Retina (tissue), 1 donor: ENCODE results near the gene TSC2.
"Not testable (repeated sequence)": the region's sequence is repeated elsewhere in the genome, so short reads cannot be mapped to it uniquely, and the experiment has no call there.

ENCODE experiments used
- DNase-seq: peaks from one replicate; pipeline ENCODE4 v3.0.0-alpha.2; 2016

The TSC2 gene

DNA sequence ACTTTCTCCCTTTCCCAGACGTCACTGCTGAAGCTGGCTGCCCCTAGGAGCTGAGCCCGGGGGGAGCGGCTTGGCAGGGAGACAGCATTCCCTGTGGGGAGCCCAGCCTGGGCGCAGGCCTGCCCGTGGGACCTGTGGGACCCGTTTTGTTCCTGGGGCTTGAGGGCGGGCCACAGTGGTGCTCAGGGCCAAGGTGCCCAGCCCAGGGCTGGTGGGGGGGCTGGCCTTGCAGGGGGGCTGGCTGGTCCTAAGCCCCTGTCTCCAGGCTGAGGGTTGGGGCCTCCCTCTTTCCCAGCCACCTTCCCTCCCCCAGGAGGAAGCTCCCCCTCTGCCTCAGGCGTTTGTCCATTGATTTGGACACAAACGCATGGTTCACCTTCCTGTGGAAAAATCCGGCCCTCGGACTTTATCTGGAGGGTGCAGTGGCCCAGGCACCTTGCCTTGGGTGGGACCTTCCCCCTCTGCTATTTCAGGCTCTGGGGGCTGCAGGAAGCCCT, 16.7 kb upstream of the TSC2 start:
- DNase-seq = no peak

DNA sequence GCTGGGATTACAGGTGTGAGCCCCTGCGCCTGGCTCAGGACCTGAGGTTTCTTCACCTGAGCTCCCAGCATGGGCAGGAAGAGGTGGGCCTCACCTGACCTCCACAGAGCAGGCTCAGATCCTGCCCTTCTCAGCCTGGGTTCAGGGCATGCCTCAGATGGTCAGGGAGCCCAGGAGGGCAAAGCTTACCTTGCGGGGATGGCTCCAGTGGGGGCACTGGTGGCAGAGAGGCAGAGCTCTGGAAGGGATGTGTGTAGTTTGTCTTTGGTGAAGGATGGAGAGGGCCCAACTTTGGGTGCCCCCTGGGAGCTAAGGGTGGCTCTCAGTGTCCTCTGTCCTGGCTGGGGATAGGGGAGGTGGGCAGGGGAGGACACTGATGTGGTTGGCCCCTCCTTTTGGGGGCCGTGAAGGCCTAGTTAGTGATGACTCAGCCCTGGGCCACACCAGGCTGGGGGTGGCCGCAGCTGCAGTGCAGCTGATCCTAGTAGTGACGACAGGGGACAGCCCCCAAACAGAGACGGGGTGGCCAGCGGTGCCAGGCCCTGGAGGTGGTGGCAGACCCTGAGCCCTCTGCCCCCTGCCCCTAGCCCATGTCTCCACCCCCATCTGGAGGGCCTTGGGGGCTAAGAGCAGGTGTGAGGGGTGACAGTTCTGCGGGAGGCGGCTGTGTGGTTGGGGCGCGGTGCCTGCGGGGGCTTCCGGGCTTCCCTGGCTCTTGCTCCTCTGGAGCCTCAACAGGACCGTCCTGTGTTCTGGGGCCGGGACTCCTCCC, 15.3 kb upstream of the TSC2 start:
- DNase-seq = no peak

GRCh38 chr16:2033057-2033908, 14.5 kb upstream of the TSC2 start:
- peak; percentile 56 for DNase-seq

DNA sequence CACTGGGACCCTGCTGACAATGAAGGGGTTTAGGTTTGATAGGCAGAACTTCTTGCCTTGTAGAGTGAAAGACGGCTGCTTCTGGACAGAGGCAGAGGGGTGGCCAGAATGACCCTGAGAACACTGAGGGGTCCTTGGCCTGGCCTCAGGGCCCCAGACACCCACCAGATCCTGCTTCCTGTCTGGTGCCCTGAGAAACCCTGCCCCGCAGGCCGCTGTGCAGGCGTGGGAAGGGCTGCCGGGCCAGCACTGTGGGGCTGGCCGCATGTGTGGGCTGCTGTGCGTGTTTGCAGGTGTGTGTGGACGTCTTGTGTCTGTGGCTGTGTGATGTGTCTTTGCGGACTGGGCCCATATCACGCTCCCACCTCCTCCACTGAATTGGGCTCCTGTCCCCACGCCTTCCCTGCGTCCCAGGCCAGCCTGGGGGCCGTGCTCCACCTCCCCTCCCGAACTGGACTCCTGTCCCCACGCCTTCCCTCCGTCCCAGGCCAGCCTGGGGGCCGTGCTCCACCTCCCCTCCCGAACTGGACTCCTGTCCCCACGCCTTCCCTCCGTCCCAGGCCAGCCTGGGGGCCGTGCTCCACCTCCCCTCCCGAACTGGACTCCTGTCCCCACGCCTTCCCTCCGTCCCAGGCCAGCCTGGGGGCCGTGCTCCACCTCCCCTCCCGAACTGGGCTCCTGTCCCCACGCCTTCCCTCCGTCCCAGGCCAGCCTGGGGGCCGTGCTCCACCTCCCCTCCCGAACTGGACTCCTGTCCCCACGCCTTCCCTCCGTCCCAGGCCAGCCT, 13.7 kb upstream of the TSC2 start:
- not testable (repeated sequence) for DNase-seq

DNA sequence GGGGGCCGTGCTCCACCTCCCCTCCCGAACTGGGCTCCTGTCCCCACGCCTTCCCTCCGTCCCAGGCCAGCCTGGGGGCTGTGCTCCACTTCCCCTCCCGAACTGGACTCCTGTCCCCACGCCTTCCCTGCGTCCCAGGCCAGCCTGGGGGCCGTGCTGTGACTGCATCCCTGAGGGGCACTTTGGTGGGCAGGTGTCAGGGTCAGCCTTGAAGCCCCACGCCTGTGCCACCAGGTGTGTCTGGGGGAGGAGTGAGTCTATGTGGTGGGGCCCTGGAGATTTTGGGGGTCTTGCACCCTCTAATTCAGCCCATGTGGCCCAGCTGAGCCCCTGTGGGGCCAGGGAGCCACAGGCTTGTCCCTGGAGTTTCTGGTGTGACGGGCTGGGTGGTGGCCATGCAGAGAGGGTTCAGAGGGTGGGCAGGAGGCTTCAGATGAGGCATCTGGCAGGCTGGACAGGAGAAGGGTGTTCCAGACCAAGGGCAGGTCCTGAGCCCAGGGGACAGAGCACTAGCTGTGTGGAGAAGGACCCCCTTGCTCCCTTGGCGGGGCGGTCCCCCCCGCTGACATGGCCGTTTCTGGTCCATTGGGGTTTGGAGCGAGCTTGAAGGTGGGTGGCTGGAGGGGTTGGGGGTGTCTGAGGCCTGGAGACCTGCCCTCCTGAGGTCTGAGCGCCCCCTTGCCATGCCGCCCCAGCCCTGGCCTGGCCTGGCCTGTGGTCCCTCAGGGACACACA, 12.9 kb upstream of the TSC2 start:
- DNase-seq = no peak

GRCh38 chr16:2035431-2036199, 12.2 kb upstream of the TSC2 start:
- DNase-seq = no peak

DNA sequence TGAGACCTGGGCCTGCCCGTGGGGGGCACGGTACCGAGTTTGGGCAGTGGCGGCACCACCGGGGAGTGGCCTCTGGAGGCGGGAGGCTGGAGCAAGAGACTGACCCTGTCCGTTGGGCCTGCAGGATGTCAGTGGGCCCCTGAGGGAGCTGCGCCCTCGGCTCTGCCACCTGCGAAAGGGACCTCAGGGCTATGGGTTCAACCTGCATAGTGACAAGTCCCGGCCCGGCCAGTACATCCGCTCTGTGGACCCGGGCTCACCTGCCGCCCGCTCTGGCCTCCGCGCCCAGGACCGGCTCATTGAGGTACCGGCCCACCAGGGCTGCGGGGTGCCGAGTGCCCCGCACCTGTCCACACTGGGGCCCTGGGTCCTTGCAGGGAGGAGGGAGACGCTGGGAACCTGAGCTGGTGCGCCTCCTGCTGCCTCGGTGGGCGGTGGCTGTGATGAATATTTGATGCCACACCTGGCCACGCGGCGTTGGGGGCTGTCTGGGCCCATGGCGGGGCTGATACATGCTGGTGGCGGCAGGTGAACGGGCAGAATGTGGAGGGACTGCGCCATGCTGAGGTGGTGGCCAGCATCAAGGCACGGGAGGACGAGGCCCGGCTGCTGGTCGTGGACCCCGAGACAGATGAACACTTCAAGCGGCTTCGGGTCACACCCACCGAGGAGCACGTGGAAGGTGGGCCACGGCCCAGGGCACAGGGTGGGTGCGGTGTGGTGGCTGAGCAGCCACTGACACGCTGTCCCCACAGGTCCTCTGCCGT, 11.4 kb upstream of the TSC2 start:
- no peak for DNase-seq

- no peak for DNase-seq
These were observed 10.7 kb upstream of the TSC2 start for GRCh38 chr16:2037115-2037514.

- DNase-seq = no peak
These were observed 10.0 kb upstream of the TSC2 start for GRCh38 chr16:2037647-2038381.

GRCh38 chr16:2038382-2039231, 9.2 kb upstream of the TSC2 start:
- DNase-seq = no peak

DNA sequence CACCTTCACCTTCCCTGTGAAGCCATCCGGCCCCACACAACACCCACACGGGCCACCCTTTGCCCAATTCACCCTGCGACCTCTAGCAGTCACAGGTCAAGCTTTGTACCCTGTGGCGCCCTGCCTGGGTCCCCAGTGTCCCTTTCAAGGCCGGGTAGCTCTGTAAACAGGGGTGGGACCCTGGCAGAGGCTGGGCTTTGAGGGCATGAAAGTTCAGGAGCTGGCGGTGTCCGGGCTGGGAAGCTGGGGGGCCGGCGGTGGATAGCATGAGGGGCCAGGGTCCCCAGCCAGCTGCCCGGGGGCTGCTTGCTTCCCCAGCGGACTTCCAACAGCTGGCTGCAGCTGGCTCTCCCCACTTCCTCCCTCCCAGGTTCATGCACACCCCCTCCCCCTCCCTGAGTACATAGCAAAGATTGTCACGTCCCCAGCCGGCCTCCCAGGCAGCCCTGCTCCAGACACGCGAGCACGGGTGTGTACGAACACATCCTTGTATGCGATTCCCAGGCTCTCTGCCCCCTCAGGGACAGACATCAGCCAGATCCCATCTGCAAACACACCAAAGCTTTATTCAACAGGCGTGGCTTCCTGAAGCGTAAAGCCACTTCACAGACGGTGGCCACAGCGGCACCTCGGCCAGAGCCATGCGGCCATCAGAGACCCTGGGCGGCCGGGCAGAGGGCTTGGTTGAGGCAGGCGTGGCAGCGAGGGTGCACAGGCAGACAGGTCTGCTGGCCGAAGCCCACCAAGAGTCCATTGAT, 8.3 kb upstream of the TSC2 start:
- no peak for DNase-seq

DNA sequence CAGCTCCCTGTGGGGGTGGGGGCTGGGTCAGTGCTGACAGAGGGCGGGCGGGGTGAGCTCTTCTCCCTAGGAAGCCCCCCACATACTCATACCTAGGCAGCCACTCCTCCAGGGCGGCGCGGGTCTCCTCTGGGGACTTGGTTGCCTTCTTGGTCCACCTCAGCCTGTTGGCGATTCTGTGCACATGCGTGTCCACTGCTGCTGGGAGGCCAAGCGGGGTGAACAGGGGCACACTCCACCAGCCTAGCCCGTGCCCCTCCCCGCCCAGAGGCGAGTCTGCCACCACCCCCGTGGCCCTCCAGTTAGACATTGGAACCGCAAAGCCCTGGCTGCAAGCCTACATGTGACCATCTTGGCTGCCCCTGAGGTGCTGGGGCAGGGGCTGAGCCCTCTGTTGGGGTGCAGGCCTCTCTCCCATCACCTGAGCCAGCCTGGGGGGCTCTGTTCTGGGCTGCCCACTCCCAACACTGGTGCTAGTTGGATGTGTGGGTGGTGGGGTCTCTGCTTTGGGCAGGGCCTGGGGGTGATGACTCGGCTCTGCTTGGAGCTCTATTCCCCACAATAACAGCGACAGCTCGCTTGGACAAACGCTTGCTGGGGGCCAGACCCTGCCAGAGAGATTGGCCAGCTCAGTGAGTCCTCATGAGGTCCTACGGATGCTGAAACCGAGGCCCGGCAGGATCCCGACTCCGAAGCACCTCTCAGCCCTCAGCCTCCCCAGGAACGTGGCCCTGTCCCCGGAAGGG, 7.6 kb upstream of the TSC2 start:
- no peak for DNase-seq

DNA sequence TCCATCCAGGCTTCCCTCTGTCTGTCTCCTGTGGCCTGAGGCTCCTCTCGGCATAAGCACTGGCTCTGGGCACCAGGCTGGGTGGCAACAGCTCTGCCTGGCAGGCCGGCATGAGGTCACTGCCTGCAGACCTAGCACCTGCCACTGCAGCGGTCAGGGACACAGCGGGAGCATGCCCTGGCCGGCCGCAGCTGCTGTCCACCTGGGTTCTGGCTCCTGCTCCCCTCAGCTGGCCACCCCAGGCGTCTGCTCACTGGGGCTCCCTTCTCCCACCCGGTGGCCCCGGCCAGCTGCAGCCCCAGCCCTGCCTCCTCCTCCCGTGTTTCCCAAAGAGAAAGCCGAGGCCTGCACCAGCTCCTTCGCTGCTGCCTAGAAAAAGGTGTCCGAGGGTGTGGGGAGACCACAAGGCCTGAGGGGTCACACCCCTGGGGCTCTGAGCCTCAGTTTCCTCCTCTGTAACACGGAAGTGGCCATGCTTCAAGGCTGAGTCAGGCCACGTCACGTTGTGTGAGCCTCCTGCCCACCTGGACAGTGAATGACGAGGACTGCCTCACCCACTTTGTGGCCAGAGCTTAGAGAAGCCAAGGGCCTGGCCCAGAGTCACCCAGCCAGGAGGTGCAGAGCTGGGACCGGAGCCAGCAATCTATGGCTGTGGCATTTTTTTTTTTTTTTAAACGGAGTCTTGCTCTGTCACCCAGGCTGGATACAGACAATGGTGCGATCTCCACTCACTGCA, 6.8 kb upstream of the TSC2 start:
- DNase-seq = no peak

DNA sequence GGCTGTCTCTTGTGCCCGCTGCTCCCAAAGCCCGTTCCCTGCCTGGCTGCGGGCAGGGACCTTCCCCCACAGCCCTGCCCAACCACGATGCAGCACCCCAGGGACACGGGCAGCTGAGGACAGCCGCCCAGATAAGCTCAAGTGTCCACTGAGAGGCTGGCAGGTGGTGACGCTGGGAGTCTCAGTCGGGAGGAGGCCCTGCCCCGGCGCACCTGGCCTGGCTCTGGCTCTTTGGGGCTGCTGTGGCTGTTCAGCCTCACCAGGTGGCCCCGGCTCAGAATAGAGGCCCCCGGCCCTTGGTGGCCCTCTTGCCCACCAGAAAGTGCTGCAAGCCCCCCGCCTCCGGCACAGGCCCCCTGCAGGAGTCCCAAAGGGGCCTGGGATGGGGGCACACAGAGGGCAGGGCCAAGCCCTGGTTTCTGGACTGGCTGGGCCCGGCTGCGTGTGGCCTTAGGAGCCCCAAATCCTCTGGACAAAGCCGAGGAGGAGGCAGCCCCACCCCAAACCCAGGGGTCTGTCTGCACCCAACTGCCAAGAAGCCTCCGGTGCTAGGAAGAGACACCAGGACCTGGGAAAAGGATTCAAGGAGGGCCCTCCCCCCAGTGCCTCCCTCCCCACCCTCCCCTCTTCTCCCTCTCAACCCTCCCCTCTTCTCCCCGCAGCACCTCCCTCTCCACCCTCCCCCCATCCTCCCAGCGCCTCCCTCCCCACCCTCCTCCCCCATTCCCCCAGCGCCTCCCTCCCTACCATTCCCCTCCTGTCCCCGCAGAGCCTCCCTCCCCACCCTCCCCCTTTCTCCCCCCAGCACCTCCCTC, 5.4 kb upstream of the TSC2 start:
- no peak for DNase-seq

GRCh38 chr16:2042986-2043666, 4.7 kb upstream of the TSC2 start:
- DNase-seq = no peak
